Measurements from ENCODE around the gene SLCO2A1.

- TF ChIP-seq, protein P1, sequence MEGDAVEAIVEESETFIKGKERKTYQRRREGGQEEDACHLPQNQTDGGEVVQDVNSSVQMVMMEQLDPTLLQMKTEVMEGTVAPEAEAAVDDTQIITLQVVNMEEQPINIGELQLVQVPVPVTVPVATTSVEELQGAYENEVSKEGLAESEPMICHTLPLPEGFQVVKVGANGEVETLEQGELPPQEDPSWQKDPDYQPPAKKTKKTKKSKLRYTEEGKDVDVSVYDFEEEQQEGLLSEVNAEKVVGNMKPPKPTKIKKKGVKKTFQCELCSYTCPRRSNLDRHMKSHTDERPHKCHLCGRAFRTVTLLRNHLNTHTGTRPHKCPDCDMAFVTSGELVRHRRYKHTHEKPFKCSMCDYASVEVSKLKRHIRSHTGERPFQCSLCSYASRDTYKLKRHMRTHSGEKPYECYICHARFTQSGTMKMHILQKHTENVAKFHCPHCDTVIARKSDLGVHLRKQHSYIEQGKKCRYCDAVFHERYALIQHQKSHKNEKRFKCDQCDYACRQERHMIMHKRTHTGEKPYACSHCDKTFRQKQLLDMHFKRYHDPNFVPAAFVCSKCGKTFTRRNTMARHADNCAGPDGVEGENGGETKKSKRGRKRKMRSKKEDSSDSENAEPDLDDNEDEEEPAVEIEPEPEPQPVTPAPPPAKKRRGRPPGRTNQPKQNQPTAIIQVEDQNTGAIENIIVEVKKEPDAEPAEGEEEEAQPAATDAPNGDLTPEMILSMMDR (IDR thresholded peaks at IDR 0.05; ENCODE audit: insufficient read depth, low read length, poor library complexity, severe bottlenecking), result no peak
- TF ChIP-seq EZH2phosphoT487 (conservative IDR thresholded peaks at IDR 0.05; ENCODE audit: low read length), result no peak
These were observed 146.6 kb downstream of the SLCO2A1 start for GRCh38 chr3:133882986-133883586.

Data from SU-DHL-6 (cell line).